PC-3 (cell line): ENCODE measurements around the gene FLAD1.

Source experiments
- CTCF ChIP-seq: fragments of 300-600 bp; sonication (generic); conservative IDR thresholded peaks from 2 replicates; pipeline ENCODE4 v1.5.1; 2017; ENCODE audit warnings: antibody characterized with exemption, low read depth, mild to moderate bottlenecking, low read length
- EZH2phosphoT487 ChIP-seq: fragments of 300-600 bp; sonication (generic); IDR thresholded peaks from 2 replicates; pipeline ENCODE4 v1.6.1; 2018; ENCODE audit warnings: mild to moderate bottlenecking, antibody characterized with exemption, low read length, borderline replicate concordance

- TF ChIP-seq CTCF (no peak), EZH2phosphoT487 (no peak)
These were observed 27.2 kb downstream of the FLAD1 start for GRCh38 chr1:155010211-155010918.
